ENCODE data around the gene BRSK1.
A peak's percentile ranks its signal among the peaks of the same experiment; 100 is the strongest.

Gene BRSK1

GRCh38 chr19:55311397-55311796 lies 27.6 kb downstream of the BRSK1 start:
- no peak overlapping the region for H3K4me3 ChIP-seq (ENCODE audit: low read length)
- peaks cover 33% of the 10 kb centered on the region for H3K36me3 ChIP-seq (ENCODE audit: insufficient read depth, low read depth, low read length)
- H3K27me3 ChIP-seq (ENCODE audit: insufficient read depth, low read length): no peaks in the 10 kb centered on the region
- H3K4me1 ChIP-seq (ENCODE audit: insufficient read depth, low read length): no peaks in the 10 kb centered on the region
- H3K27ac ChIP-seq (ENCODE audit: low read length): no peak overlapping the region
- H3K9ac ChIP-seq (ENCODE audit: low read depth, low read length): no peak overlapping the region
- no peaks in the 10 kb centered on the region for H3K9me3 ChIP-seq (ENCODE audit: insufficient read depth, low read depth, low read length)

GRCh38 chr19:55311797-55312196 lies 28.0 kb downstream of the BRSK1 start:
- Histone ChIP-seq H3K36me3 (ENCODE audit: insufficient read depth, low read depth, low read length) (peaks cover 29% of the 10 kb centered on the region), H3K27ac (ENCODE audit: low read length) (no peak overlapping the region), H3K4me1 (ENCODE audit: insufficient read depth, low read length) (no peaks in the 10 kb centered on the region), H3K9ac (ENCODE audit: low read depth, low read length) (no peak overlapping the region), H3K4me3 (ENCODE audit: low read length) (no peak overlapping the region), H3K9me3 (ENCODE audit: insufficient read depth, low read depth, low read length) (no peaks in the 10 kb centered on the region), H3K27me3 (ENCODE audit: insufficient read depth, low read length) (no peaks in the 10 kb centered on the region)

GRCh38 chr19:55312621-55313512 lies 29.1 kb downstream of the BRSK1 start:
- Histone ChIP-seq H3K27me3 (ENCODE audit: insufficient read depth, low read length) (no peaks in the 10 kb centered on the region), H3K27ac (ENCODE audit: low read length) (no peak overlapping the region), H3K36me3 (ENCODE audit: insufficient read depth, low read depth, low read length) (peaks cover 24% of the 10 kb centered on the region), H3K4me3 (ENCODE audit: low read length) (no peak overlapping the region), H3K9me3 (ENCODE audit: insufficient read depth, low read depth, low read length) (no peaks in the 10 kb centered on the region), H3K4me1 (ENCODE audit: insufficient read depth, low read length) (no peaks in the 10 kb centered on the region), H3K9ac (ENCODE audit: low read depth, low read length) (no peak overlapping the region)

- H3K36me3 ChIP-seq (ENCODE audit: insufficient read depth, low read depth, low read length): peaks cover 12% of the 10 kb centered on the region
- no peaks in the 10 kb centered on the region for H3K27me3 ChIP-seq (ENCODE audit: insufficient read depth, low read length)
- no peak overlapping the region for H3K27ac ChIP-seq (ENCODE audit: low read length)
- H3K4me1 ChIP-seq (ENCODE audit: insufficient read depth, low read length): no peaks in the 10 kb centered on the region
- H3K4me3 ChIP-seq (ENCODE audit: low read length): no peak overlapping the region
- H3K9ac ChIP-seq (ENCODE audit: low read depth, low read length): no peak overlapping the region
- H3K9me3 ChIP-seq (ENCODE audit: insufficient read depth, low read depth, low read length): no peaks in the 10 kb centered on the region
Observed at GRCh38 chr19:55314396-55314795, 30.6 kb downstream of the BRSK1 start.

- H3K36me3 ChIP-seq (ENCODE audit: insufficient read depth, low read depth, low read length): no peaks in the 10 kb centered on the region
- no peaks in the 10 kb centered on the region for H3K9me3 ChIP-seq (ENCODE audit: insufficient read depth, low read depth, low read length)
- H3K4me1 ChIP-seq (ENCODE audit: insufficient read depth, low read length): no peaks in the 10 kb centered on the region
- no peak overlapping the region for H3K9ac ChIP-seq (ENCODE audit: low read depth, low read length)
- no peaks in the 10 kb centered on the region for H3K27me3 ChIP-seq (ENCODE audit: insufficient read depth, low read length)
- H3K4me3 ChIP-seq (ENCODE audit: low read length): no peak overlapping the region
- H3K27ac ChIP-seq (ENCODE audit: low read length): no peak overlapping the region
Observed at GRCh38 chr19:55315956-55316525, 32.2 kb downstream of the BRSK1 start.

- Histone ChIP-seq H3K27ac (ENCODE audit: low read length) (no peak overlapping the region), H3K4me1 (ENCODE audit: insufficient read depth, low read length) (no peaks in the 10 kb centered on the region), H3K9me3 (ENCODE audit: insufficient read depth, low read depth, low read length) (no peaks in the 10 kb centered on the region), H3K27me3 (ENCODE audit: insufficient read depth, low read length) (no peaks in the 10 kb centered on the region), H3K9ac (ENCODE audit: low read depth, low read length) (no peak overlapping the region), H3K36me3 (ENCODE audit: insufficient read depth, low read depth, low read length) (no peaks in the 10 kb centered on the region), H3K4me3 (ENCODE audit: low read length) (no peak overlapping the region)
Observed at GRCh38 chr19:55316646-55317045, 32.8 kb downstream of the BRSK1 start.

- no peaks in the 10 kb centered on the region for H3K27me3 ChIP-seq (ENCODE audit: insufficient read depth, low read length)
- H3K36me3 ChIP-seq (ENCODE audit: insufficient read depth, low read depth, low read length): no peaks in the 10 kb centered on the region
- no peaks in the 10 kb centered on the region for H3K4me1 ChIP-seq (ENCODE audit: insufficient read depth, low read length)
- no peak overlapping the region for H3K27ac ChIP-seq (ENCODE audit: low read length)
- H3K9me3 ChIP-seq (ENCODE audit: insufficient read depth, low read depth, low read length): no peaks in the 10 kb centered on the region
- peak overlapping the region; percentile 63 for H3K4me3 ChIP-seq (ENCODE audit: low read length)
- H3K9ac ChIP-seq (ENCODE audit: low read depth, low read length): peak overlapping the region; percentile 63; the same call in 1 of the 2 replicates
Observed at GRCh38 chr19:55319785-55320184, 36.0 kb downstream of the BRSK1 start.

GRCh38 chr19:55320844-55321419 lies 37.1 kb downstream of the BRSK1 start:
- no peaks in the 10 kb centered on the region for H3K27me3 ChIP-seq (ENCODE audit: insufficient read depth, low read length)
- no peak overlapping the region for H3K9ac ChIP-seq (ENCODE audit: low read depth, low read length)
- H3K4me1 ChIP-seq (ENCODE audit: insufficient read depth, low read length): no peaks in the 10 kb centered on the region
- H3K9me3 ChIP-seq (ENCODE audit: insufficient read depth, low read depth, low read length): no peaks in the 10 kb centered on the region
- H3K27ac ChIP-seq (ENCODE audit: low read length): no peak overlapping the region
- H3K36me3 ChIP-seq (ENCODE audit: insufficient read depth, low read depth, low read length): no peaks in the 10 kb centered on the region
- no peak overlapping the region for H3K4me3 ChIP-seq (ENCODE audit: low read length)

GRCh38 chr19:55321466-55322137 lies 37.8 kb downstream of the BRSK1 start:
- H3K27me3 ChIP-seq (ENCODE audit: insufficient read depth, low read length): no peaks in the 10 kb centered on the region
- H3K4me1 ChIP-seq (ENCODE audit: insufficient read depth, low read length): no peaks in the 10 kb centered on the region
- H3K9me3 ChIP-seq (ENCODE audit: insufficient read depth, low read depth, low read length): no peaks in the 10 kb centered on the region
- H3K4me3 ChIP-seq (ENCODE audit: low read length): no peak overlapping the region
- no peak overlapping the region for H3K9ac ChIP-seq (ENCODE audit: low read depth, low read length)
- H3K27ac ChIP-seq (ENCODE audit: low read length): no peak overlapping the region
- H3K36me3 ChIP-seq (ENCODE audit: insufficient read depth, low read depth, low read length): no peaks in the 10 kb centered on the region

GRCh38 chr19:55322204-55322885 lies 38.5 kb downstream of the BRSK1 start:
- H3K36me3 ChIP-seq (ENCODE audit: insufficient read depth, low read depth, low read length): no peaks in the 10 kb centered on the region
- no peak overlapping the region for H3K27ac ChIP-seq (ENCODE audit: low read length)
- H3K9ac ChIP-seq (ENCODE audit: low read depth, low read length): no peak overlapping the region

GRCh38 chr19:55324662-55325061 lies 40.9 kb downstream of the BRSK1 start:
- Histone ChIP-seq H3K27me3 (ENCODE audit: insufficient read depth, low read length) (no peaks in the 10 kb centered on the region), H3K4me3 (ENCODE audit: low read length) (no peak overlapping the region), H3K9me3 (ENCODE audit: insufficient read depth, low read depth, low read length) (no peaks in the 10 kb centered on the region), H3K9ac (ENCODE audit: low read depth, low read length) (no peak overlapping the region), H3K36me3 (ENCODE audit: insufficient read depth, low read depth, low read length) (no peaks in the 10 kb centered on the region), H3K27ac (ENCODE audit: low read length) (no peak overlapping the region), H3K4me1 (ENCODE audit: insufficient read depth, low read length) (no peaks in the 10 kb centered on the region)

More at GRCh38 chr19:55322204-55322885, 38.5 kb downstream of the BRSK1 start:
- no peaks in the 10 kb centered on the region for H3K9me3 ChIP-seq (ENCODE audit: insufficient read depth, low read depth, low read length)
- H3K27me3 ChIP-seq (ENCODE audit: insufficient read depth, low read length): no peaks in the 10 kb centered on the region
- H3K4me3 ChIP-seq (ENCODE audit: low read length): no peak overlapping the region
- H3K4me1 ChIP-seq (ENCODE audit: insufficient read depth, low read length): no peaks in the 10 kb centered on the region

Data from iPS-20b (cell line).